ENCODE measurements around the gene ARHGAP44. TPM values are rescaled to one million over a fixed set of nuclear protein-coding genes. Genes with fewer than 3 reads are reported as not detected.

ARHGAP44 gene
- total and polyA plus RNA-seq, 2 of the 8 experiments (the other 6 are each of a cell fraction or from before 2014, with no cell fraction given): 6.2 to 22.2 TPM

DNA sequence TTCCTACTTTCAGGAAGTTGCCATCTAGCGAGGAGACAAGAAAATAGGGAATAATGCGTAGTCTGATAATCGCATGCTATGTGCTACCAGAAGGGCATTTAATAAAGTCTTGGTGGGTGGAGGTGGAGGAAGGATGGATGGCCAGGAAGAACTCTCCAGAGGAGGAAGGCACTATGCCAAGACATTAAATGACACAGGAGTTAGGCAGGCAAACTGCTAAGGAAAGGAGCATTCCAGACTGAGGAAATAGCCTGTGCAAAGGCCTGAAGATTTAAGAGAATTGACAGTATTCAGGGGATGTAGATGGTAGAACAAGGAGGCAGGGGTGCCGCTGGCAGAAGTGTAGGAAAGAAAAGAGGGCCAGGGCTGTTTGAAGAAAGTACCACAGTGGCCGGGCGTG lies 19.3 kb upstream of the ARHGAP44 start:
- no peak for FAIRE-seq
- TF ChIP-seq POU5F1 (IDR thresholded peaks at IDR 0.05; ENCODE audit: low read depth, low read length) (no peak), RFX5 (IDR thresholded peaks at IDR 0.05; ENCODE audit: borderline replicate concordance, low read depth, low read length) (no peak), JUND (IDR thresholded peaks at IDR 0.05; ENCODE audit: low read length) (no peak), EP300 (IDR thresholded peaks at IDR 0.05; ENCODE audit: borderline replicate concordance in 1 of 2, low read depth in 2 of 2, low read length in 2 of 2) (no peak), CREB1 (IDR thresholded peaks at IDR 0.05) (no peak)

More for the DNA sequence above, 19.3 kb upstream of the ARHGAP44 start:
- Histone ChIP-seq H3K23ac (ENCODE audit: insufficient read length) (no peak overlapping the region), H3K79me1 (ENCODE audit: low read depth, low read length) (no peaks in the 10 kb centered on the region), H3K4me3 (ENCODE audit: extremely low read depth in 1 of 4, insufficient read depth in 2 of 4, low read depth in 3 of 4, low read length in 4 of 4) (no peak overlapping the region), H3K23me2 (ENCODE audit: low read depth, low read length) (no peaks in the 10 kb centered on the region; the same call in 1 of the 2 replicates), H3K27ac (ENCODE audit: low read depth, low read length) (no peak overlapping the region), H3K4ac (replicated peaks; ENCODE audit: insufficient read length, low read depth, low read length) (no peak overlapping the region), H3K9ac (replicated peaks in 1 of 4; ENCODE audit: extremely low read depth in 1 of 4, low read depth in 3 of 4, low read length in 3 of 4) (no peak overlapping the region), H2BK12ac (ENCODE audit: low read depth, low read length) (no peak overlapping the region), H2BK5ac (ENCODE audit: low read depth, low read length) (no peak overlapping the region), H3K36me3 (ENCODE audit: control insufficient read depth in 2 of 4, insufficient read depth in 4 of 4, low read length in 3 of 4) (no peaks in the 10 kb centered on the region), H4K5ac (ENCODE audit: insufficient read length, low read depth, low read length) (no peak overlapping the region), H3K27me3 (replicated peaks in 1 of 4; ENCODE audit: control insufficient read depth in 3 of 4, extremely low read depth in 1 of 4, insufficient read depth in 3 of 4, low read length in 3 of 4) (no peaks in the 10 kb centered on the region), H2BK120ac (replicated peaks; ENCODE audit: low read depth, low read length) (no peak overlapping the region), H2AK5ac (ENCODE audit: low read depth, low read length) (no peak overlapping the region), H3K9me3 (ENCODE audit: insufficient read depth in 2 of 2, low read depth in 1 of 2, low read length in 1 of 2) (no peaks in the 10 kb centered on the region), H3K4me1 (replicated peaks in 1 of 4; ENCODE audit: control insufficient read depth in 3 of 4, insufficient read depth in 4 of 4, low read length in 3 of 4) (no peaks in the 10 kb centered on the region), H3K18ac (ENCODE audit: extremely low read depth, low read length) (no peak overlapping the region), H3K79me2 (ENCODE audit: control insufficient read depth in 1 of 2, insufficient read depth in 2 of 2, low read length in 2 of 2) (no peaks in the 10 kb centered on the region), H4K91ac (replicated peaks; ENCODE audit: insufficient read length, low read length) (no peak overlapping the region), H2AFZ (ENCODE audit: low read length) (no peak overlapping the region), H3K56ac (replicated peaks; ENCODE audit: insufficient read length, low read depth, low read length) (no peak overlapping the region), H3K14ac (ENCODE audit: insufficient read length) (no peak overlapping the region), H4K20me1 (replicated peaks in 1 of 2; ENCODE audit: control insufficient read depth in 1 of 2, insufficient read depth in 2 of 2, low read length in 2 of 2) (no peaks in the 10 kb centered on the region), H3K4me2 (ENCODE audit: insufficient read depth in 1 of 2, low read depth in 2 of 2, low read length in 2 of 2) (no peak overlapping the region), H2BK15ac (ENCODE audit: low read length) (no peak overlapping the region), H4K8ac (ENCODE audit: extremely low read depth, insufficient read depth, low read length) (no peak overlapping the region), H2BK20ac (ENCODE audit: low read length) (no peak overlapping the region)
- ChIA-PET POLR2A (ENCODE audit: partially characterized antibody) (no interaction called here), CTCF (ENCODE audit: partially characterized antibody) (interaction anchor here (0.6 kb wide), 1 partner anchor 1843 kb away, joined by 4 read pairs; no protein-coding TSS in a partner anchor)
- 96% methylated on average over 6 of the region's 6 CpGs; no CpG with 5 or more reads in 1 of the 2 experiments for WGBS, 2 experiments (ENCODE audit: extremely low coverage in 1 of 2, insufficient coverage in 1 of 2, insufficient read length in 1 of 2, insufficient replicate concordance in 2 of 2, low coverage in 1 of 2, low lambda C conversion rate in 2 of 2, missing lambda C conversion rate in 1 of 2)
- no peak for DNase-seq (ENCODE audit: low read depth in 1 of 2, low spot score in 2 of 2)

All from H1 (cell line).